Chondrocyte (in vitro differentiated cells): ENCODE measurements around the gene CLCN2. TPM values are rescaled to one million over a fixed set of nuclear protein-coding genes. Genes with fewer than 3 reads are reported as not detected.

Experiments used
- DNase-seq: peaks from one replicate; pipeline ENCODE4 v3.0.0; 2021; ENCODE audit warnings: mixed read lengths, low spot score
- H3K27ac Mint-ChIP-seq: one replicate; pipeline ENCODE4 v1.8.0; 2021; ENCODE audit warnings: mild to moderate bottlenecking, moderate library complexity, mixed read lengths; ENCODE audit not compliant: unreplicated experiment
- H3K27me3 Mint-ChIP-seq: 2 replicates; pipeline ENCODE4 v1.8.0; 2021; ENCODE audit warnings: low read depth, mixed read lengths
- H3K36me3 Mint-ChIP-seq: 2 replicates; pipeline ENCODE4 v1.8.0; 2021; ENCODE audit warnings: low read depth, mixed read lengths
- H3K4me1 Mint-ChIP-seq: 2 replicates; pipeline ENCODE4 v1.8.0; 2021; ENCODE audit warnings: low read depth, mild to moderate bottlenecking, mixed read lengths
- H3K4me3 Mint-ChIP-seq: one replicate; pipeline ENCODE4 v1.8.0; 2021; ENCODE audit warnings: mild to moderate bottlenecking, moderate library complexity, mixed read lengths; ENCODE audit not compliant: unreplicated experiment
- H3K9me3 Mint-ChIP-seq: 2 replicates; pipeline ENCODE4 v1.8.0; 2021; ENCODE audit warnings: low read depth, mixed read lengths
- CTCF ChIP-seq: fragments of 200-600 bp; sonication (generic); IDR thresholded peaks from 2 replicates; pipeline ENCODE4 v1.5.0; 2021; ENCODE audit warnings: antibody characterized with exemption, mild to moderate bottlenecking, moderate library complexity
- total RNA-seq: library from RNA; stranded (reverse); gene quantifications from 3 replicates; pipeline ENCODE4 v1.2.1, GENCODE V29; 2021

Gene CLCN2
- total RNA-seq, 1 donor from 2014 or later: 3.1 TPM

- Mint-ChIP-seq H3K27me3 (peaks cover 12% of the 10 kb centered on the region), H3K36me3 (no peaks in the 10 kb centered on the region), H3K4me1 (peaks cover 4% of the 10 kb centered on the region), H3K27ac (no peak overlapping the region), H3K4me3 (no peak overlapping the region), H3K9me3 (no peaks in the 10 kb centered on the region)
- no peak for DNase-seq
- TF ChIP-seq CTCF: no peak
These were observed 21.8 kb upstream of the CLCN2 start for GRCh38 chr3:184383033-184383740.

GRCh38 chr3:184382326-184383032, 21.1 kb upstream of the CLCN2 start:
- Mint-ChIP-seq H3K9me3 (no peaks in the 10 kb centered on the region), H3K36me3 (no peaks in the 10 kb centered on the region), H3K4me1 (peaks cover 4% of the 10 kb centered on the region), H3K27me3 (peaks cover 14% of the 10 kb centered on the region), H3K27ac (no peak overlapping the region), H3K4me3 (no peak overlapping the region)
- no peak for DNase-seq
- no peak for TF ChIP-seq CTCF

- no peaks in the 10 kb centered on the region for H3K9me3 Mint-ChIP-seq
- DNase-seq: no peak
- TF ChIP-seq CTCF: no peak
- H3K4me1 Mint-ChIP-seq: peaks cover 4% of the 10 kb centered on the region
- H3K27me3 Mint-ChIP-seq: peaks cover 21% of the 10 kb centered on the region
- H3K27ac Mint-ChIP-seq: no peak overlapping the region
- peak overlapping the region; percentile 52 for H3K4me3 Mint-ChIP-seq
- no peaks in the 10 kb centered on the region for H3K36me3 Mint-ChIP-seq
These were observed 20.1 kb upstream of the CLCN2 start for GRCh38 chr3:184381261-184382224.

GRCh38 chr3:184380627-184381260, 19.3 kb upstream of the CLCN2 start:
- H3K9me3 Mint-ChIP-seq: no peaks in the 10 kb centered on the region
- no peak for TF ChIP-seq CTCF
- DNase-seq: no peak
- H3K27me3 Mint-ChIP-seq: peaks cover 27% of the 10 kb centered on the region
- no peak overlapping the region for H3K27ac Mint-ChIP-seq
- peak overlapping the region; percentile 52 for H3K4me3 Mint-ChIP-seq
- no peaks in the 10 kb centered on the region for H3K36me3 Mint-ChIP-seq
- peaks cover 4% of the 10 kb centered on the region for H3K4me1 Mint-ChIP-seq
